ENCODE results near the gene CLDN7.

CLDN7 gene

DNA sequence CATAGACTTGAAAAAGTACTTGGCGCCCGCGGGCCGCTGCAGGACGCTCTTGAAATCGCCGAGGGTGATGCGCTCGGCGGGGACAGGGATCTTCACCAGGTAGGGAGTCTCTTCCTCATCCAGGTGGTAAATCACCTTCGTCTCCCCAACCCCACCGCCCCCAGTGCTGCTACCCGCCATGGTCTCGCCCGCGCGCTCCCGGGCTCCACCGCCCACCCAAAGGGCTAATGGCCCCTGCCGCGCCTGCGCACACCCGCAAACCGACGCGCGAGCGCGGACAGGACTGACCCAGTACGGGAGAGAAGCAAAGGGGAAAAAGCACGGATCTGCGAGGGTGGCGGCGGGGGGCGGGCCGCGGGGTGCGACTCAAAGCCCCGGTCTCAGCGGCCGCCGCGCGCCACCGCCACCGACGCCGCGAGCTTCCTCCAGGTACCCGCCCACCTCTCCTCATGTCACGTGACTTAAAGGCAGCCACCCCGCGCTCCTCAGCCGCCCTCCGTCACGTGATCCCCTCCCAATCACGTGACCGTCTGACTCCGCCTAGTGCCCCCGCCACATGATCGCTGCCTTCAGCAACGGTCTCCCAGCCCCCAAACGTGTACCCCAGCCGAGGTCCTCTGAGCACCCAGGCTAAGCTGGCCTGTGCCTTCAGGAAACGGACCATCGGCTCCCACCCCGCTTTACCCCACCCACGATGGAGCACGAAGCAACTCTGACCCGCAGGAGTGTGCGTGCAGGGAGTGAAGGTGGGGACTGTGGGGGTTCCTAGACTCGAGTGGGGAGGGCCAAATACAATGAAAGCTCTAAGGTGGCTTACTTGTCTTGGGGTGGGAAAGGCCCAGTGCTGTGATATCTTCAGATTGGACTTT, 28.0 kb downstream of the CLDN7 start, which contains the start of gene DVL2:
TSS of gene DVL2 (minus strand) at position 435 of the 869 bp plus-strand sequence. CDS start at position 180, 255 bp downstream.
- TF ChIP-seq, protein P1, sequence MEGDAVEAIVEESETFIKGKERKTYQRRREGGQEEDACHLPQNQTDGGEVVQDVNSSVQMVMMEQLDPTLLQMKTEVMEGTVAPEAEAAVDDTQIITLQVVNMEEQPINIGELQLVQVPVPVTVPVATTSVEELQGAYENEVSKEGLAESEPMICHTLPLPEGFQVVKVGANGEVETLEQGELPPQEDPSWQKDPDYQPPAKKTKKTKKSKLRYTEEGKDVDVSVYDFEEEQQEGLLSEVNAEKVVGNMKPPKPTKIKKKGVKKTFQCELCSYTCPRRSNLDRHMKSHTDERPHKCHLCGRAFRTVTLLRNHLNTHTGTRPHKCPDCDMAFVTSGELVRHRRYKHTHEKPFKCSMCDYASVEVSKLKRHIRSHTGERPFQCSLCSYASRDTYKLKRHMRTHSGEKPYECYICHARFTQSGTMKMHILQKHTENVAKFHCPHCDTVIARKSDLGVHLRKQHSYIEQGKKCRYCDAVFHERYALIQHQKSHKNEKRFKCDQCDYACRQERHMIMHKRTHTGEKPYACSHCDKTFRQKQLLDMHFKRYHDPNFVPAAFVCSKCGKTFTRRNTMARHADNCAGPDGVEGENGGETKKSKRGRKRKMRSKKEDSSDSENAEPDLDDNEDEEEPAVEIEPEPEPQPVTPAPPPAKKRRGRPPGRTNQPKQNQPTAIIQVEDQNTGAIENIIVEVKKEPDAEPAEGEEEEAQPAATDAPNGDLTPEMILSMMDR (IDR thresholded peaks at IDR 0.05; ENCODE audit: insufficient read depth, missing control alignments): no peak
- DNase-seq (ENCODE audit: insufficient read length, low spot score) (peak; percentile 99), FAIRE-seq (no peak)

DNA sequence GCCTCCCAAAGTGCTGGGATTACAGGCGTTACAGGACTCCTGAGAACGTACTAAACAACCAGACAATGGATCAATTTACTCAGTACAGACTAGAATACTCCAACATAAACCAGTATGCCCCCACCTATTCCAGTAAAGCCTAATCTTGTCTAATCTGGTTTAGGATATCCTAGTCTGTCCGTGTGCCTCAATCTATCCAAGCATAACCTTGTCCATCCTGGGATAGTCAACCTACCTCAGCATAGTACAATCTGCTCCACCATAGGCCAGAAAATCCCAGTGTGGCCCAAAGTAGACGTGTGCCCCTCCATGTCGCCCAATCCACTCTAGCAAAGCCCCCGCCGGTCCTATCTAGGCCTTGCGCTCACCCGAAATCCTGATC, 28.6 kb downstream of the CLDN7 start:
- TF ChIP-seq, protein P1 (IDR thresholded peaks at IDR 0.05; ENCODE audit: insufficient read depth, missing control alignments): no peak
- DNase-seq (ENCODE audit: insufficient read length, low spot score): no peak
- FAIRE-seq: no peak

DNA sequence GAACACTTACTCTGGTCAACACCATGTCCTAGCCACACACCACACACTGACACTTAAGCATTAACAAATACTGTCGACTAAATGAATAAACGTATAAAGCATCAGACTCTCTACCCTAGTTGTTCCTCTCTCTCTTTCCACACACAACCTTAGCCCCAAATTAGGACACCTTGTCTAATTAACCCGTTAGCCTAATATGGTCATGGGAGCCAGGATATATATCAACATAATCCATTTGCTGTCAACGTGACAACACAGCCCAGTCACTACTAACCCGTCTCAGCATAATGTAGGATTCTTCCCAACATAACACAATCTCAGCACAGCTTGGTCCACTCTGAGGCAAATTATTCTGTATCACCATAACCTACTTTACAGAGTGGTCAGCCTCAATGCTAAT, 30.2 kb downstream of the CLDN7 start:
- FAIRE-seq: no peak
- no peak for DNase-seq (ENCODE audit: insufficient read length, low spot score)
- TF ChIP-seq, protein P1 (IDR thresholded peaks at IDR 0.05; ENCODE audit: insufficient read depth, missing control alignments): no peak

DNA sequence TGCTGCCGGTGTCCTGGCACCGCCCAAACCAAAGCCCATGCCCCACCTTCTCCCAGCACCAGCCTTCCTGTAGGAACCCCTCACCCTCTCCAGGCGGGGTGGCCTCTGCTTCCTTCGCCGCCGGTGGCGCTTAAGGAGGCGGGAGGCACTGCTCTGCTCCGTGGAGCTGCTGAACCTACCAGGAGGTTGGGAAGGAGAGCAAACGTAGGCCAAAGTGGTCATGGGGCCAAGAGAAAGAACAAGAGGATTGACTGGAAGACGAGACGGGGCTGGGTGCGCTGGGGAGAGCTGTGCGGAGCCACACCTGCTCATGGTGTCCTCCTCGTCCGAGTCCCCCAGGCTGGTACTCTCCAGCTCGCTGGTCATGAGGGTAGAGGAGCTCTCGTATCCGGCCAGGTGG, 32.8 kb downstream of the CLDN7 start:
- no peak for DNase-seq (ENCODE audit: insufficient read length, low spot score)
- TF ChIP-seq, protein P1 (IDR thresholded peaks at IDR 0.05; ENCODE audit: insufficient read depth, missing control alignments): no peak
- no peak for FAIRE-seq

DNA sequence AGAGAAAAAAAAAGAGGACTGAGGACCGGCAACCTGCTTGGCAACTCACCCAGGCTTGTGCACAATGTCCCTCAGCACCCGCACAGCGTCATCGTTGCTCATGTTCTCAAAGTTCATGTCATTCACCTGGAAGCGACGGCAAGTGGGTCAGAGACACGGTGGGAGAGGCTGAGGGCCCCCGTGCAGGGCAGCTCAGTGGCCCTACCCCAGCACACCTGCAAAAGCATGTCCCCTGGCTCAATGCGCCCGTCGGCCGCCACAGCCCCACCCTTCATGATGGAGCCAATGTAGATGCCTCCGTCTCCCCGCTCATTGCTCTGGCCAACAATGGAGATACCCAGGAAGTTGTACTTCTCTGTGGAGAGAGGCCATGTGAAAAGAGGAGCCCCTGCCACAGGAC, 33.4 kb downstream of the CLDN7 start:
- TF ChIP-seq, protein P1 (IDR thresholded peaks at IDR 0.05; ENCODE audit: insufficient read depth, missing control alignments): no peak
- no peak for FAIRE-seq
- no peak for DNase-seq (ENCODE audit: insufficient read length, low spot score)

DNA sequence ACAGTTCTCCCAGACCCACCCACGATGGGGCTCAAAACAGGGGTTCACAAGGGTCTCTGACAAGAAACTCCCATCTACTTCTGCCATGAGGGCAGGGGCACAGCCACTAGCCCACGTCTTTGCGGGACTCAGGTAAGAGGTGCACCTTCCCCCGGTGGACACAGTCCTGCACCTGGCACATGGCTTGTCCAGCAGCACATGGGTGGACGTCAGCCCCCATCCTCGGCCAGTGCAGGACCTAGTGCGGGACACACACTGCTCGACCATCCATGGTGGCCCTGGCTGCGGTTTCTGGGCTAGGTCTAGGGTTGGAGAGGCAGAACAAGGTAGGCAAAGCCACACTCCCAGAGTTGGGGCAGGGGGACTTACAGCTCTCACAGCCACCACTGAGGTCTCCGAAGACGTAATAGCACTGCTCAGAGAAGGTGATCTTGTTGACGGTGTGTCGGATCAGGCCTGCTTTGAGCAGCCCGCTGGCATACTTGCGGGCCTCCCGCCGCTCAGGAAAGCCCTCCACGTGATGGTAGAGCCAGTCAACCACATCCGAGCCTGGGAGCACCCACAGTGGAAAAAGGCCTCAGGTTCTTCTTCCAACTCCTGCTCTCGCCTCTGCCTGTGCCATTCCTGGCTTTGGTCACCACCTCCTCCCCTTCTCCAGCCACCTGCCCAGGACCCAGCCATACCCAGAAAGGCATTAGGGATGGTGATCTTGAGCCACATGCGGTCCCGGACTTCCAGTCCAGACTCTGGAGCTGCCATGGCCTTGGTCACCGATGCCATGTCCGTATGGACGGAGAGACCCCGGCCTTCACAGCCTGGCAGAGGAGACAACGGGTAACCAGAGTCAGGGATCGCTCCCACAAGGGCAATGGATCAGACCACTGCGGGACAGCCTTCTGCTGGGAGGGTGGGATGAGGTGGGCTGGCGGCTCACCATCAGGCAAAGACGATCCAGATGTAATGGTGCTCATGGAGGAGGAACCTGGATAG, 35.3 kb downstream of the CLDN7 start:
- TF ChIP-seq, protein P1 (IDR thresholded peaks at IDR 0.05; ENCODE audit: insufficient read depth, missing control alignments): no peak
- DNase-seq (ENCODE audit: insufficient read length, low spot score) (no peak), FAIRE-seq (no peak)
